IPS-NIHi7 (cell line): ENCODE measurements around the gene SMU1.

Experiments
- DNase-seq: peaks from one replicate; pipeline ENCODE4 v3.0.0; 2012; ENCODE audit warnings: mixed read lengths; ENCODE audit errors: extremely low spot score

Gene SMU1

GRCh38 chr9:33076046-33077004 is at the start of gene SMU1:
Gene SMU1 (minus strand): TSS chr9:33076674. CDS start chr9:33076608, 66 bp downstream.
- peak; percentile 99 for DNase-seq

DNA sequence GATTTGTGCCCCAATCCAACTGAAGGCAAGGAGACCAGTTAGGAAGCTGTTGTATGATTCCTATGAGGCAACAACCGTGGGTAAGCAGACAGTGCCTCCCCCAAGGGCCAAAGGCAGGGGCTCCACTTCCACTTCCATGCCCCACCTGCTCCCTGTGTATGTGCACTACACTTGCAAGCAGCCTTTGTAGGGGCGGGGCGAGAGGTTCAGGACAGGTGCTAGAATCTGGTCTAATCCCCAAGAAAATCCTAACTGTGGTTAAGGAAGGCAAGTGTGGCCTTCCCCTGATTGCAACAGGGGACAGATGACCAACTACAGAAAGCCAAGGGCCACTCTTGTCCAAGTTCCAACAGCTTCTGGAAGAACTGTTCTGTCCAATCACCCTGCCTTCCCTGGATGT is 49.0 kb upstream of the SMU1 start:
- no peak for DNase-seq

- no peak for DNase-seq
These were observed 48.4 kb upstream of the SMU1 start for GRCh38 chr9:33124751-33125381.

- no peak for DNase-seq
These were observed 47.6 kb upstream of the SMU1 start for GRCh38 chr9:33124046-33124445.

DNA sequence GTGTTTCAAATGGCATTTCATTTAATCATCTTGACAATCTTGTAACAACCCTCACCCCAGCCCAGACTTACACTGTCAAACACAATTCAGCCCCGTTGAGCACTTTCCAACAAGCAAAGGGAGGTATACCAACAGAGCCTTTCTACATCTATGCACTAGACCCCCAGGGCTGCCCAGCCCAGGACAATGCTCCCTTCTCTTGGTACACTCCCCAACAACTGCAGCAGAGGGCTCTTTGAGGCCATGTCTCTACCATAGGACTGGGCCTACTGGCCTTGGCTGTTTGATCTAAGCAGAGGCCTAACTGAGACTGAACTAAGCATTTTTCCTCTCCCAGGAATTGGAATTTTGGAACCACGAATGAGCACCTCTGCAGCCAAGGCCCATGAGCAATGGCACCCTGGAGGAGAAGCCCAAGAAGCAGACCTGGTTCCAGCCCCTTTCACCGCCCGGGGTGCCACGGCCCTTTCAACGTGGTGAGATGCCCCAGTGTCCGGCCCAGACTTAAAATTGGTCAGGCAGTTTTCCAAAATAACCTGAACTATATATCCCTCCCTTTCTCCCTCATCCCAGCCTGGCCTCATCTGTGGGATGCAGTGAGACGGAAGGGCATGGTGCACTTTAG is 47.0 kb upstream of the SMU1 start:
- no peak for DNase-seq

- no peak for DNase-seq
These were observed 44.1 kb upstream of the SMU1 start for GRCh38 chr9:33120620-33121019.

- no peak for DNase-seq
These were observed 41.3 kb upstream of the SMU1 start for GRCh38 chr9:33117796-33118195.

DNA sequence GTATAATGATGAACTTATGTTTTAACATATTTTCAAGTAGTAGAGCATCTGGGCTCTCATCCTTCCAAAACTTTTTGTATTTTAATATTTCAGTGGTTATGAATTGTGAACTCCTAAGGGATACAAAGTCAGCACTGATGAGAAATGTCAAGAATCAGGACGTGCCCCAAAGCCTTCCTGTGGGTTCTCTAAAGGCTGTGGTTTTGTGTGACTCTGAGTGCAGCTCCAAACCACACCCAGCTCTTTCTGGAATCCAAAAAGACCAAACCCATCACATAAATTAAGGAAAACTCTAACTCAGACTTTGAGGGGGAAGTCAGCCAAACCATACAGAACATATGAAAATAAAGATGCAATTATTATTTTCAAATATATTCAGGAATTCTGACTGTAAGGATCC is 40.8 kb upstream of the SMU1 start:
- no peak for DNase-seq

- no peak for DNase-seq
These were observed 40.4 kb upstream of the SMU1 start for GRCh38 chr9:33116860-33117259.

- DNase-seq, result no peak
These were observed 38.3 kb upstream of the SMU1 start for GRCh38 chr9:33114746-33115145.

DNA sequence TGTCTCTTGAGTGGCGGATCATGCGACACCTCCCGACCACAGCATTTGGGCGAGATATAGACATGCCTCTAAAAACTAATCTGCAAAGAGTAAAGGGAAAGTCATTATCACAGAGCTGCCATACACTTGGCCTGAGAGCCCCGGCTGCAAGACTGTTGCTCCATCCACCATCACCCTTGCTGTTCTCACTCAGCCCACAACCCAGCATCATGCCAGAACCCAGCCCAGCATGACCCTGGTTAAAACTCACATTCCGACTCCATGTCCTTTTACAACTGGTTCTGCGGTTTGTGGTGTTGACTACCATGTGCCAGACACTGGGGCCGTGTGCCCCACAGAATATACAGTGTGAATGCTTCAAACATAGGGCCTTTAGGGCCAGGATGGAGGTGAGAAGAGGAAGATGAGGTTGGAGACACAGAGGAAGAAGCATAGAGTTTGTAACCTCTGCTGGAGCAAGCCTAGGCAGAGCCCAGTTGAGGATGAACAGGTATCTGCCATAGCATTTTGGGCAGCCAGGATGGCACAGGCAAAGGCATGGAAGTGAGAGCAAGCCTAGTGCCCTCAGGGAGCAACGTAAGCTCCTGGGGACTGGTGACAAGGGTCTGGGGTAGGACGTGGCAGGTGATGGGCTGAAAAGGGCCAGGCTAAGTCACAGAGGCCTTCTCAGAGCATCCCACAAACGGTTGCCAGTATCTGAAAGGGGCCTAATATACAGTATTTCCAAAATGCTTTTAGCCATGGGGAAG is 37.5 kb upstream of the SMU1 start:
- no peak for DNase-seq

DNA sequence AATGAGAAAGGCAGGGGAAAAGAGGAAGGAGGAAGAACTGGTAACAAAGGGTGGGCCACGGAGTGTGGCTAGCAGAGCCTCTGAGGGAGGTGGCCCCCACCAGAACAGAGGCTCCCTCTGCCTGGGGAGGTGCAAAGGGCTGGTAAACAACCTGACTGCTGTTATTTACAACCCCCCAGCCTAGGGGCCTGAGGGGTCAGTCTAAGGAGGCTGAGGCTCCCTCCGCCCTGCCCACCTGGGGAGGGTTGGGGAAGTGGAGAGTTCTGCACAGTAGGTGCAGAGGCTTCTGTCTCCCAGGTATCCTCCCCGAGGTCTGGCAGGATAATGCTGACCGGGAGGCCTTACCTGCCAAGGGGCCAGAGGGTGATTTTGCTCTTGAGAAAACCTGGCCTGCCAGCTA is 35.6 kb upstream of the SMU1 start:
- DNase-seq, result no peak

DNA sequence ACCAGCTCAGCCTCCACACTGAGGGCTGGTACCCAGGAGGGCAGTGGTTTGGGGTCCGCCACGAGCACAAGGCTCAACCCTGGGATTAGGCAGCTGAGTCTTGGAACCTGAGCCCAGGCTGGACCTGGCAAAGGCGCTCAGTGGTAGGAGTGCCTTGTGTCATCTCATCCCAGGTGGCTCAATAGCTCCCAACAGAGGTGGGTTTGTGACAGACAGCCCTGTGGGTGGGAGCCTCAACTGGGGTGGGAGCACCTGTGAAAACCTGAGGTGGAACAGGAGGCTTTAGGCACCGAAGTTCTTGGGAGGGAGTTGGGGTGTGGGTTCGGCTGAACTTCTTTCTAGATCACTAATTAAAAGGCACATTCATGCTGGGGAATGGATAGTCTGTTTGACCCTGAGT is 35.2 kb upstream of the SMU1 start:
- DNase-seq, result peak; percentile 33

- no peak for DNase-seq
These were observed 34.2 kb upstream of the SMU1 start for GRCh38 chr9:33110686-33111085.

GRCh38 chr9:33109850-33110595 is 33.5 kb upstream of the SMU1 start:
- DNase-seq, result no peak

DNA sequence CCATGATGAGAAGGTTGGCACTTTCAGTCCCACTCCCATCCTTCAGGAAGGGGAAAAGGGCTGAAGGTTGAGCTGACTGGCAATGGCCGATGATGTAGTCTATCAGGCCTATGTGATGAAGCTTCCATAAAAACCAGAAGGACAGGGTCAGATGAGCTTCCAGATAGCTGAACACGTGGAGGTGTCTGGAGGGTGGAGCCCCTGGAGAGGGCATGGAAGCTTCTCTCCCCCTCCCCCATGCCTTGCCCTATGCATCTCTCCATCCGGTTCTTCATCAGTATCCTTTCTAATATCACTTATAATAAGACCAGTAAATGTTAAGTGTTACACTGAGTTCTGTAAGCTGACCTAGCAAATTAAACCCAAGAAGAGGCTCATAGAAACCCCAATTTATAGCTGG is 32.6 kb upstream of the SMU1 start:
- DNase-seq, result no peak

- DNase-seq, result no peak
These were observed 32.0 kb upstream of the SMU1 start for GRCh38 chr9:33108472-33108871.

- DNase-seq, result no peak
These were observed 31.3 kb upstream of the SMU1 start for GRCh38 chr9:33107762-33108161.

DNA sequence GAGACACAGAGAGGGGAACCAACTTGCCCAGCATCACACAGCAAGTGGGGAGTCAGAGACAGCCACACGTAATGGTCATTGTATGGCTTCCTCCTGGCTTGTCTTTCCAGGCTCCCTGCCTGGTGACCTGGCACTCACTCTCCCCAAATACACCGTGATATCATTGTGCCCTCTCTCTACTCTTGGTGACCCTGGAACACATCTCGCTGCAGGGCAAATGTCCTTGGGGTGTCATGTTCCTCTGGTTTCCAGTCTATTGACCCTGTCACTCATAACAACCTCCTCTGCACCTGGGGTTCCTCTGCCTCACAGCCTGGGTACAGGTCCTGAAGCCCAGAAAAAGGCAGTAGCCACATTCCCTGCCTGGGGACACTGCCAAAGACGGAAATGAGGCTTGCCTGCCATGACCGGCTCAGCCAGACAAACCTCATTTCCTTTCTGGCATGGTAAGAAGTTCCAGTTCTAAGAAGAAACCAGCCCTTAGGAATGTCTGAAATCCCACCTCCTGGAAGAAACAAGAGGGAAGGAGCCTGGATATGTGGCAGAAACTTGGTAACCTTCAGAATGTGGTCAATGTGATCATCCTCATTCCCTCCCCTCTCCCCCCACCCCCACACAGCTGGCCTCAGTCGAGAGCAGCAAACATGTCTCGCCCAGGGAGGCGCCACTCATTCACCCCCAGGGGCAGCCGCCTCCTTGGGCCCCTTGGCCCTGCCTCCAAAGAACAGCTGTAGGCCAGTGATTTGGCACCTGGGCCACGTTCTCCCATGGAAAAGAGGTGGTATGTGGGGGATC is 30.6 kb upstream of the SMU1 start:
- peak; percentile 52 for DNase-seq

- DNase-seq, result no peak
These were observed 29.9 kb upstream of the SMU1 start for GRCh38 chr9:33106372-33106771.
